ENCODE results near the gene TM9SF3. TPM values are rescaled to one million over a fixed set of nuclear protein-coding genes. Genes with fewer than 3 reads are reported as not detected.

TM9SF3 gene
- total RNA-seq, 1 donor from 2014 or later: 65.9 TPM

DNA sequence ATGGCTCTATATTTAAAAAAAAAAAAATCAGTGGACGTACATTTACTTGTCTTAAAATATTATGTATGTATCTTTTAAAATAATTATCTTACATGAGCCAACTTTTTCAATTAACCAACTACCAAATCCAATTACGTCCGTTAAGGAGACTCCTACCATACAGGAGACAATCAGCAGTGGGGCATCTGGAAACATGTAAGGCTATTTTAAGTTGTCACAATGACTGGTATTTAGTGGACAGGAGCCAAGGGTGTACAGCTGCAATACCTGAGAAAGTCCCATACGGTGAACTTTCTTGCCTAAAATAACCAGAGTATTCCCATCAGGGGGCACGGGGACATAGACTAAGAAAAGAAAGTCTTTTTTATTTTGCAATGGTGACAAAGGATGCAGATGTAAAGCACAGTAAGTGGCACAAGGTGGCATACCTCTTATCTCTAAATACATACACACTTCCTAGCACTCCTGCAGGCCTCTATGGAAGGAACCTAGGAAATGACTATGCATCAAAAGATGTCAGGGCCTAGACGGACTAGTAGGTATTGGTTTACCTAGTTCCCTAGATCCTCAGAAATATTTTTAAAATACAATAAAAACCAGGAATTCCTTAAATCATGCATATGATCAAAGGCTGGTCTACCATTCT lies 57.1 kb downstream of the TM9SF3 start:
- peak; percentile 72 for ATAC-seq
- DNase-seq (ENCODE audit: missing footprints): no peak
- intact Hi-C loops (cut with DNase I): no loop called here

DNA sequence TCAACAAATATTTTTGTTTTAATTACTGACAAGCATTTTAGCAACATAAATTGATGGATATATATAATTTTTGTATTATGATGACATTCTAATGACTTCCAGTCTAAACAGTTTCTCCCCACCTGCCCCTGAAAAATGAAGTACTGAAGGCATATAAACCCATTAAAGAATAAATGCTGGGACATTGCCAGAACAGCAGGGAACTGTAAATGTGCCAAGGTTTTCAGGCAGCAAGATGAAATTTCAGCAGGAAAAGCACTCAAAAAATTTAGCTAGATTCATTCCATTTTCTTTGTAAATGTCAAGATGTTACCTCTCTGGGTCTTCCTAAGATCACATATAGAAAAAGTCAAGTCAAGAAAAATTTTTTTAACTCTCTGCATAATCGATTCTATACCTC lies 62.1 kb downstream of the TM9SF3 start:
- DNase-seq (ENCODE audit: missing footprints): no peak
- no peak for ATAC-seq
- intact Hi-C loops (cut with DNase I): no loop called here

DNA sequence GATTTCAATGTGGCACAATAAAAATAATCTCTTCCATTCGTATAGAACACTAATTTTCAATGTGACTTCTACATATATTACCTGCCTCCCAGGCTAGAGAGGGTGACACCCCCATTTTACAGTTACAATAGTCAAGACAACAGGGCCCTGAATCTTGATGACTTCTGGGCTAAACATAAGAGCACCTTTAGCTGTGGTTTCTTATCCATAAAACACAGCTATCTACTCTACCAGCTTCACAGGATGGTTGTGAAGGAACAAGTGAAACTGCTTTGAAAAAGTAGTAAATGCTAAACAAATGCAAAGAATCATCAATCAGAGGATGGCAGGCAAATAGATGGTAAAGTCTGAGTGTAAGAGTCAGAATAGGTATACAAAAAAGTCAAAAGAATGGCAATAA lies 69.5 kb downstream of the TM9SF3 start:
- intact Hi-C loops (cut with DNase I): no loop called here
- DNase-seq (ENCODE audit: missing footprints): no peak
- no peak for ATAC-seq

DNA sequence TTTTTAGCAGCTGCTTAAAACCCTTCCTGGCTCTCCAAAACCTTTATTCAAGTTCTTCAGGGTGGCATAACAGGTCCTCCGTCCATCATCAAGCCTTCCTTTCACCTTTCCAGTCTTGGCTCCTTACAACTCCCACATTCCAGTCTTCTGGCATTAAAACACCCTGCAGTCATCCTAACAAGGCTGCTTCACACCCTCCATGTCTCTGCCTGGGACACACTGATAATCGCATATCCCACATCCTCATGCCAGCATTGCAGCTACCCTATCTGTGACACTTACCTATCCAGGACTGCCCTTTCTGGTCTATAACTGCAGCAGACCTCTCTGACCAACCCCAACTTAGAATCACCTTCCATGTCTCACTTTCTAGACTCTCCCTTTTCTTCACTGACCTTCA lies 70.5 kb downstream of the TM9SF3 start:
- DNase-seq (ENCODE audit: missing footprints): no peak
- no peak for ATAC-seq
- intact Hi-C loops (cut with DNase I): no loop called here

GRCh38 chr10:96513698-96514561 lies 72.9 kb downstream of the TM9SF3 start, which contains the start of gene TLL2:
TSS of gene TLL2 (minus strand) at chr10:96513926. CDS start at chr10:96513685, 241 bp downstream.
- ATAC-seq: peak; percentile 96
- intact Hi-C loops (cut with DNase I): loop anchor here (1.0 to 5.0 kb wide), 3 partner anchors 117 to 233 kb away; no protein-coding TSS in a partner anchor
- peak; percentile 93 for DNase-seq (ENCODE audit: missing footprints)

- DNase-seq (ENCODE audit: missing footprints): no peak
- intact Hi-C loops (cut with DNase I): loop anchor here (1.0 to 5.0 kb wide), 3 partner anchors 116 to 234 kb away; no protein-coding TSS in a partner anchor
- no peak for ATAC-seq
Observed at GRCh38 chr10:96513305-96513697, 73.5 kb downstream of the TM9SF3 start.

GRCh38 chr10:96512524-96513304 lies 74.1 kb downstream of the TM9SF3 start:
- DNase-seq (ENCODE audit: missing footprints) (no peak), ATAC-seq (peak; percentile 40)
- intact Hi-C loops (cut with DNase I): loop anchor here (1.0 to 5.0 kb wide), 3 partner anchors 115 to 235 kb away; no protein-coding TSS in a partner anchor

GRCh38 chr10:96511044-96511945 lies 75.5 kb downstream of the TM9SF3 start:
- DNase-seq (ENCODE audit: missing footprints) (no peak), ATAC-seq (no peak)
- intact Hi-C loops (cut with DNase I): loop anchor here (5.0 kb wide), 1 partner anchor 236 kb away; no protein-coding TSS in a partner anchor

- DNase-seq (ENCODE audit: missing footprints) (no peak), ATAC-seq (no peak)
- intact Hi-C loops (cut with DNase I): loop anchor here (5.0 kb wide), 1 partner anchor 37 kb away; no protein-coding TSS in a partner anchor
Observed at GRCh38 chr10:96509017-96509641, 77.7 kb downstream of the TM9SF3 start.

- no peak for DNase-seq (ENCODE audit: missing footprints)
- no peak for ATAC-seq
- intact Hi-C loops (cut with DNase I): loop anchor here (5.0 kb wide), 1 partner anchor 35 kb away; no protein-coding TSS in a partner anchor
Observed at GRCh38 chr10:96507044-96507443, 79.8 kb downstream of the TM9SF3 start.

DNA sequence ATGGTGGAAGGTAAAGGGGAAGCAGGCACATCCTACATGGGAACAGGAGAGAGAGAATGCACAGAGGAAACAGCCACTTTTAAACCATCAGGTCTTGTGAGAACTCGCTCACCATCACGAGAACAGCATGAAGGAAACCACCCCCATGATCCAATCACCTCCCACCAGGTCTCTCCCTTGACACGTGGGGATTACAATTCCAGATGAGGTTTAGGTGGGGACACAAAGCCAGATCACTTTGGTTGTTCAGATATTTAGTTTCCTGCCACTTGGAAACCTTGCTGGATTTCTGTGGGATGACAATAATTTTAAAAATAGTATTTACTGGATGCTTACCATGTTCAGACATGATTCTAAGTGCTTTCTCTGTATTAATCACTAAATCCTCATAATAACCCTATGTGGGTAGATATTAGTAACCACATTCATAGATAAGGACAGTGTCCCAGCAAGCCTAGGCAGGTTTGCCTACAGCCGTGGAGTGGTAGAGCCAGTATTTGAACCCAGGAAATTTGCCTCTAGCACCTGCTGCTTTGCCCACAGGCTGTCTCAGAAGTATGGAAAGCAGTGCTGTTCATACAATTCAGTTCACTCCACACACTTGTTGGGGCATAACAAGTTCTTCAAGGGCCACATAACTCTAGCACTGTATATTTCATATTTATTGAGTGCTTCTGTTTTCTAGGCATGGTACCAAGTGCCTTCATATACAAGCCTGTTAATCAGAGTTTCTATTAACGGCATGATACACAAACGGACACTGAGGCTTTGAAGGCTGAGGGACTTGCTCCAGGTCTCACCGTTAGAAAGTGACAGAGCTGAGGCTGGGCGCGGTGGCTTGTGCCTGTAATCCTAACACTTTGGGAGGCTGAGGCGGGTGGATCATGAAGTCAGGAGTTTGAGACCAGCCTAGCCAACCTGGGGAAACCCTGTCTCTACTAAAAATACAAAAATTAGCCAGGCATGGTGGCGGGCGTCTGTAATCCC lies 81.4 kb downstream of the TM9SF3 start:
- DNase-seq (ENCODE audit: missing footprints) (no peak), ATAC-seq (peak; percentile 47)
- intact Hi-C loops (cut with DNase I): loop anchor here (5.0 kb wide), 1 partner anchor 33 kb away; no protein-coding TSS in a partner anchor

DNA sequence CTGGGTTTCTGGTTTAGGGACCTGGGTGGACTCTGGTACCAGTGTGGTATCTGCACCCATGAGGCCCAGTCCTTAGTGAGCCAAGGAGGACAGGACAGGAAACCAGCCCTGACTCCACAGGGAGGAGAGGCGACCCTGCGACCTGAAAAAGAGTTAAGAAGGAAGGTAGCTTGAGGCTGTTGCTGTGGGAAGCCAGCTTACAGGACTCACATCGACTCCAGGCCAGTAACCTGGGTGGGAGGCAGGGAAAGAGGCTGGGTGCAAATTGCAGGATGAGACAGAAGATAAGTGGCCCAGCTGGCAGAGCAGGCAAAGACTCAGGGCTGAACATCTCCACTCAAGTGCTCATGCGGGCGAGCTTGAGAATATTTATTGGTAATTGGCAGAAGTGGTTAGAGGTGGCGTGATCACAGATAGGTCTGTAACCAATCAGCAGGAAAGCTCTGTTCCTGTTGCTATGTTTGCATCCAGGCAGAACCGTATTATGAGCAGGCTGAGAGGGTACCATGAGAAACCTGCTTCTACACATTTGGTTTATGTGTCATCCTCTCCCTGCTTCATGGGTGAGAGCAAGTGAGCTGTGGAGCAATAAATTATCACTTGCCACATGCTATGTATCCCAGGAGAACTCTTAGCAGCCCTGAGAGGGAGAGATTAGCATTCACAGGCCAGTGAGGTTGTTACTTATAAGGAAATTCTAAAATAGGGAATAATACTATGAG lies 84.1 kb downstream of the TM9SF3 start:
- intact Hi-C loops (cut with DNase I): no loop called here
- DNase-seq (ENCODE audit: missing footprints) (no peak), ATAC-seq (no peak)

GRCh38 chr10:96501985-96502384 lies 84.8 kb downstream of the TM9SF3 start:
- intact Hi-C loops (cut with DNase I): no loop called here
- DNase-seq (ENCODE audit: missing footprints): no peak
- no peak for ATAC-seq

- DNase-seq (ENCODE audit: missing footprints) (no peak), ATAC-seq (peak; percentile 23)
- intact Hi-C loops (cut with DNase I): no loop called here
Observed at GRCh38 chr10:96500519-96500918, 86.3 kb downstream of the TM9SF3 start.

DNA sequence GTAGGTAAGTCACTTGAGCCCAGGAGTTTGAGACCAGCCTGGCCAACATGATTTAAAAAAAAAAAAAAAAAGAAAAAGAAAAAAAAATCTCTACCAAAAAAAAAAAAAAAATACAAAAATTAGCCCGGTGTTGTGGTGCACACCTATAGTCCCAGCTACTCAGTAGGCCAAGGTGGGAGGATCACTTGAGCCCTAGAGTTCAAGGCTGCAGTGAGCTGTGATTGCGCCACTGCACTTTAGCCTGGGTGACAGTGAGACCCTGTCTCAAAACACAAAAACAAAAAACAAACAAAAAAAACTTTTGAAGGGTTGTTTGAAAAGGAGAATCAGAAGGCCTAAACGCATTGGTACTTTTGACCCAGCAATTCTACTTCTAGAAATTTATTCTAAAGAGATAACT lies 86.8 kb downstream of the TM9SF3 start:
- no peak for DNase-seq (ENCODE audit: missing footprints)
- intact Hi-C loops (cut with DNase I): no loop called here
- no peak for ATAC-seq

DNA sequence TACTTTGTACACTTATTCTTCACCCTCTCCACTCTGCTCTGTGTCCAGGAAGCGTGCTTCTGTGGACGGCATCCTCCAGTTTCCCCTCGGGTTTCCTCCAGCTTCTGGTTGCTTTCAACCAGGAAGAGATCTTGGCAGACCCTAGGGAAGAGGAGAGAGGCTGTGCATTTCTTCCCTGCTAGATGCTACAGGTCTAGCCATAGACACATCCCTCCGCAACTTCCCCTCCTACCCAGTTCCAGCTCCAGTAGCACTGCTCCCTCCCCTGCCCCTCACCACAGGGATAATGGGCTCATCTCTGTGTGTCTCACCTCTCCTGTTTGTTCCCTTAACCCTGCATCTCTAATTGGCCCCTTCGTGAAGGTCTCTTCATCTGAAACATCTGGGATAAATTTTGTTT lies 89.4 kb downstream of the TM9SF3 start:
- DNase-seq (ENCODE audit: missing footprints) (no peak), ATAC-seq (no peak)
- intact Hi-C loops (cut with DNase I): no loop called here

All from Right ventricle myocardium inferior (tissue), 1 donor.